Measurements from ENCODE around the gene ATOSA.

The ATOSA gene

GRCh38 chr15:52667597-52667996 is 11.6 kb downstream of the ATOSA start:
- Histone ChIP-seq H3K27me3 (ENCODE audit: control insufficient read depth, insufficient read depth, low read length) (no peaks in the 10 kb centered on the region), H3K4me1 (ENCODE audit: control insufficient read depth, insufficient read depth, low read length) (peaks cover 9% of the 10 kb centered on the region), H3K36me3 (ENCODE audit: insufficient read depth, low read length) (peaks cover 60% of the 10 kb centered on the region), H3K9me3 (replicated peaks; ENCODE audit: low read length) (no peaks in the 10 kb centered on the region), H3K4me2 (ENCODE audit: low read length) (no peak overlapping the region), H3K9ac (ENCODE audit: low read depth, low read length) (no peak overlapping the region), H3K4me3 (ENCODE audit: low read length) (no peak overlapping the region)

GRCh38 chr15:52663536-52664294 is 15.5 kb downstream of the ATOSA start:
- H3K9ac ChIP-seq (ENCODE audit: low read depth, low read length), result no peak overlapping the region
- H3K27me3 ChIP-seq (ENCODE audit: control insufficient read depth, insufficient read depth, low read length), result no peaks in the 10 kb centered on the region
- peaks cover 35% of the 10 kb centered on the region for H3K36me3 ChIP-seq (ENCODE audit: insufficient read depth, low read length)

GRCh38 chr15:52661909-52662308 is 17.3 kb downstream of the ATOSA start:
- no peaks in the 10 kb centered on the region for H3K9me3 ChIP-seq (replicated peaks; ENCODE audit: low read length)

More at GRCh38 chr15:52663536-52664294, 15.5 kb downstream of the ATOSA start:
- Histone ChIP-seq H3K9me3 (replicated peaks; ENCODE audit: low read length) (no peaks in the 10 kb centered on the region), H3K4me1 (ENCODE audit: control insufficient read depth, insufficient read depth, low read length) (peaks cover 14% of the 10 kb centered on the region), H3K4me2 (ENCODE audit: low read length) (no peak overlapping the region), H3K4me3 (ENCODE audit: low read length) (no peak overlapping the region)

GRCh38 chr15:52660192-52660591 is 19.0 kb downstream of the ATOSA start:
- H3K27me3 ChIP-seq (ENCODE audit: control insufficient read depth, insufficient read depth, low read length), result no peaks in the 10 kb centered on the region
- no peaks in the 10 kb centered on the region for H3K9me3 ChIP-seq (replicated peaks; ENCODE audit: low read length)
- no peak overlapping the region for H3K4me3 ChIP-seq (ENCODE audit: low read length)
- H3K36me3 ChIP-seq (ENCODE audit: insufficient read depth, low read length), result peaks cover 15% of the 10 kb centered on the region
- no peak overlapping the region for H3K9ac ChIP-seq (ENCODE audit: low read depth, low read length)
- H3K4me1 ChIP-seq (ENCODE audit: control insufficient read depth, insufficient read depth, low read length), result peaks cover 34% of the 10 kb centered on the region
- H3K4me2 ChIP-seq (ENCODE audit: low read length), result no peak overlapping the region

More at GRCh38 chr15:52661909-52662308, 17.3 kb downstream of the ATOSA start:
- no peak overlapping the region for H3K9ac ChIP-seq (ENCODE audit: low read depth, low read length)
- H3K27me3 ChIP-seq (ENCODE audit: control insufficient read depth, insufficient read depth, low read length), result no peaks in the 10 kb centered on the region
- H3K4me2 ChIP-seq (ENCODE audit: low read length), result no peak overlapping the region
- H3K4me1 ChIP-seq (ENCODE audit: control insufficient read depth, insufficient read depth, low read length), result peaks cover 17% of the 10 kb centered on the region
- H3K4me3 ChIP-seq (ENCODE audit: low read length), result no peak overlapping the region
- H3K36me3 ChIP-seq (ENCODE audit: insufficient read depth, low read length), result peaks cover 27% of the 10 kb centered on the region

- H3K4me1 ChIP-seq (ENCODE audit: control insufficient read depth, insufficient read depth, low read length), result peaks cover 44% of the 10 kb centered on the region
- no peak overlapping the region for H3K4me3 ChIP-seq (ENCODE audit: low read length)
- H3K9ac ChIP-seq (ENCODE audit: low read depth, low read length), result no peak overlapping the region
- no peaks in the 10 kb centered on the region for H3K27me3 ChIP-seq (ENCODE audit: control insufficient read depth, insufficient read depth, low read length)
- H3K4me2 ChIP-seq (ENCODE audit: low read length), result no peak overlapping the region
- H3K36me3 ChIP-seq (ENCODE audit: insufficient read depth, low read length), result peaks cover 10% of the 10 kb centered on the region
- H3K9me3 ChIP-seq (replicated peaks; ENCODE audit: low read length), result no peaks in the 10 kb centered on the region
Measured at GRCh38 chr15:52658955-52659354, 20.2 kb downstream of the ATOSA start.

- Histone ChIP-seq H3K36me3 (ENCODE audit: insufficient read depth, low read length) (peaks cover 10% of the 10 kb centered on the region), H3K9ac (ENCODE audit: low read depth, low read length) (no peak overlapping the region), H3K4me3 (ENCODE audit: low read length) (peak overlapping the region; percentile 40), H3K9me3 (replicated peaks; ENCODE audit: low read length) (no peaks in the 10 kb centered on the region), H3K27me3 (ENCODE audit: control insufficient read depth, insufficient read depth, low read length) (no peaks in the 10 kb centered on the region), H3K4me2 (ENCODE audit: low read length) (peak overlapping the region; percentile 71), H3K4me1 (ENCODE audit: control insufficient read depth, insufficient read depth, low read length) (peaks cover 60% of the 10 kb centered on the region)
Measured at GRCh38 chr15:52657338-52657737, 21.9 kb downstream of the ATOSA start.

DNA sequence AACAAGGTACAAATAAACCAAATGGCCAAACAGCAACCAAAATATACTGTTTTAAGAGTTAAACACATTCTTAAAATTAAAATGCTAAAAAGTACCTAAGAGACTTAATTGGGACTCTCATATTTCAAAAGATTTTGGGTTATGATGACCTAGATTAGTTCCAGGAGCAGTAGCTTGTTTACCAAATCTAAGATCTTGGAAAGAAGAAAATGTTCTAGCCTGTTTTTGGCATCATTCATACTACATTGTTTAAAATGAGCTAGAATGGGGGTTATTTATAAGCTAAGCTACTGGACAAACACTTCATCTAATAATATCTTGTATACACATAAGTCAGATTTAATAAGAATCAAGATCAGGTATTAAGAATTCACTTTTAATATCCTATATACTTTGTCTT is 22.8 kb downstream of the ATOSA start:
- Histone ChIP-seq H3K4me2 (ENCODE audit: low read length) (peak overlapping the region; percentile 29), H3K36me3 (ENCODE audit: insufficient read depth, low read length) (peaks cover 8% of the 10 kb centered on the region)

GRCh38 chr15:52653431-52653964 is 25.7 kb downstream of the ATOSA start:
- Histone ChIP-seq H3K4me2 (ENCODE audit: low read length) (peak overlapping the region; percentile 87), H3K27me3 (ENCODE audit: control insufficient read depth, insufficient read depth, low read length) (no peaks in the 10 kb centered on the region), H3K4me1 (ENCODE audit: control insufficient read depth, insufficient read depth, low read length) (peaks cover 64% of the 10 kb centered on the region), H3K9ac (ENCODE audit: low read depth, low read length) (peak overlapping the region; percentile 71), H3K36me3 (ENCODE audit: insufficient read depth, low read length) (peaks cover 5% of the 10 kb centered on the region), H3K4me3 (ENCODE audit: low read length) (peak overlapping the region; percentile 16), H3K9me3 (replicated peaks; ENCODE audit: low read length) (no peaks in the 10 kb centered on the region)

More for the DNA sequence above, 22.8 kb downstream of the ATOSA start:
- no peaks in the 10 kb centered on the region for H3K9me3 ChIP-seq (replicated peaks; ENCODE audit: low read length)
- peaks cover 67% of the 10 kb centered on the region for H3K4me1 ChIP-seq (ENCODE audit: control insufficient read depth, insufficient read depth, low read length)
- H3K4me3 ChIP-seq (ENCODE audit: low read length), result no peak overlapping the region
- H3K27me3 ChIP-seq (ENCODE audit: control insufficient read depth, insufficient read depth, low read length), result no peaks in the 10 kb centered on the region
- no peak overlapping the region for H3K9ac ChIP-seq (ENCODE audit: low read depth, low read length)

GRCh38 chr15:52652984-52653383 is 26.2 kb downstream of the ATOSA start:
- Histone ChIP-seq H3K4me1 (ENCODE audit: control insufficient read depth, insufficient read depth, low read length) (peaks cover 61% of the 10 kb centered on the region), H3K9me3 (replicated peaks; ENCODE audit: low read length) (no peaks in the 10 kb centered on the region), H3K36me3 (ENCODE audit: insufficient read depth, low read length) (no peaks in the 10 kb centered on the region), H3K9ac (ENCODE audit: low read depth, low read length) (peak overlapping the region; percentile 71), H3K4me2 (ENCODE audit: low read length) (peak overlapping the region; percentile 87), H3K4me3 (ENCODE audit: low read length) (peak overlapping the region; percentile 8), H3K27me3 (ENCODE audit: control insufficient read depth, insufficient read depth, low read length) (no peaks in the 10 kb centered on the region)

GRCh38 chr15:52652286-52652685 is 26.9 kb downstream of the ATOSA start:
- no peaks in the 10 kb centered on the region for H3K27me3 ChIP-seq (ENCODE audit: control insufficient read depth, insufficient read depth, low read length)
- H3K9me3 ChIP-seq (replicated peaks; ENCODE audit: low read length), result no peaks in the 10 kb centered on the region
- peak overlapping the region; percentile 71 for H3K9ac ChIP-seq (ENCODE audit: low read depth, low read length)
- no peaks in the 10 kb centered on the region for H3K36me3 ChIP-seq (ENCODE audit: insufficient read depth, low read length)
- peaks cover 56% of the 10 kb centered on the region for H3K4me1 ChIP-seq (ENCODE audit: control insufficient read depth, insufficient read depth, low read length)
- H3K4me2 ChIP-seq (ENCODE audit: low read length), result peak overlapping the region; percentile 87
- peak overlapping the region; percentile 65 for H3K4me3 ChIP-seq (ENCODE audit: low read length)

DNA sequence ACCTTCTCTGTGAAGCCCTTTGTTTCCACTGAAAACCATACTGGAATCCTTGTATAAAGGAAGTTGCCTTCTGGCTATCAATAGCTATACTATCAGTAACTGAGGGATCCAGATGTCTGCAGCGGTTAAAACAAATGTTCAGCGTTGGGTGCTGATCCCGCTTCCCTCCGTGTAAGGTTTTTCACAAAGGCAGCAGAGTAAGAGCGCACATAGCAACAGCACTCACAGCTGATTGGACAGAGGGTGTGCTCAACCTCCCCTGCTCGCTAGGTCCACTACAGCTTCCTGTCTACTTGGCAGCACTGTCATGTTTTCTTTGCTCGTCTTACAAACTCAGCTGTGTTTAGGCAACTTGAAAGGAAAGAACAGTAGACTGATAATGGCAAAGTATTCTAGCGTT is 27.3 kb downstream of the ATOSA start:
- H3K4me3 ChIP-seq (ENCODE audit: low read length), result peak overlapping the region; percentile 65
- no peaks in the 10 kb centered on the region for H3K27me3 ChIP-seq (ENCODE audit: control insufficient read depth, insufficient read depth, low read length)
- peaks cover 52% of the 10 kb centered on the region for H3K4me1 ChIP-seq (ENCODE audit: control insufficient read depth, insufficient read depth, low read length)
- peak overlapping the region; percentile 71 for H3K9ac ChIP-seq (ENCODE audit: low read depth, low read length)
- no peaks in the 10 kb centered on the region for H3K9me3 ChIP-seq (replicated peaks; ENCODE audit: low read length)
- peak overlapping the region; percentile 87 for H3K4me2 ChIP-seq (ENCODE audit: low read length)
- H3K36me3 ChIP-seq (ENCODE audit: insufficient read depth, low read length), result no peaks in the 10 kb centered on the region

DNA sequence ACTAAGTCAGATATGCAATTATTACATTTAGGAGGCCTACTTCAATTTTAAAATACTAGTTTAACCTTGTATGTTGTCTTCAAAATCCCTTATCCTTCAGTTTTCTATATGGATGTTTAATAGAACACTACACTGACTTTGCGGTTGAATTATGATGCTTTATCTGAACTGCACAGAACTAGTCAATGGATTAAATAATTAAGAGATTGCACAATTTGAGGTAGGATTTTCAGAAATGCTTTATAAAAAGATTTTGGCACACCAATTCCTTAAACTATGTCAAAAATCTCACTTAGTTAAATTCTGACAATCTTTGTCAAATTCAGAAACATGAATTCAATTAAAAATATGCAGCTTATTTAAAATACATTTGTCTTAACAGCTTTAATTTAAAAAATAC is 28.1 kb downstream of the ATOSA start:
- H3K36me3 ChIP-seq (ENCODE audit: insufficient read depth, low read length), result no peaks in the 10 kb centered on the region
- peak overlapping the region; percentile 71 for H3K9ac ChIP-seq (ENCODE audit: low read depth, low read length)
- peak overlapping the region; percentile 87 for H3K4me2 ChIP-seq (ENCODE audit: low read length)
- no peaks in the 10 kb centered on the region for H3K27me3 ChIP-seq (ENCODE audit: control insufficient read depth, insufficient read depth, low read length)
- peaks cover 44% of the 10 kb centered on the region for H3K4me1 ChIP-seq (ENCODE audit: control insufficient read depth, insufficient read depth, low read length)
- H3K4me3 ChIP-seq (ENCODE audit: low read length), result peak overlapping the region; percentile 65
- H3K9me3 ChIP-seq (replicated peaks; ENCODE audit: low read length), result no peaks in the 10 kb centered on the region

All from skeletal muscle satellite cell (primary cell).